CD14-positive monocyte (primary cell): Measurements from ENCODE around the gene LSP1. TPM values are rescaled to one million over a fixed set of nuclear protein-coding genes. Genes with fewer than 3 reads are reported as not detected.
A peak's percentile ranks its signal among the peaks of the same experiment; 100 is the strongest.

Experiments used
- DNase-seq, 3 donors: peaks; one replicate each; pipeline ENCODE4 v3.0.0-alpha.2; 2011 to 2022
- H2AFZ ChIP-seq: 2 replicates; pipeline ENCODE4 v1.6.0; 2012; ENCODE audit warnings: mild to moderate bottlenecking, low read depth, low read length, inconsistent platforms; ENCODE audit not compliant: insufficient read depth, poor library complexity, severe bottlenecking
- H3K27ac ChIP-seq, 2 donors: 1 replicate in 1 of 2; 2 replicates in 1 of 2; pipeline ENCODE4 v1.5.1; 2012 to 2013; ENCODE audit warnings: low read length in 2 of 2, control low read depth in 1 of 2, inconsistent platforms in 1 of 2, low read depth in 1 of 2, mild to moderate bottlenecking in 1 of 2
- H3K27me3 ChIP-seq, 2 donors: one replicate each; pipeline versions ENCODE4 v1.6.0 to v1.6.1; 2011 to 2013; ENCODE audit warnings: low read length in 2 of 2; ENCODE audit not compliant: control insufficient read depth in 2 of 2, insufficient read depth in 2 of 2
- H3K36me3 ChIP-seq, 2 donors: replicated peaks in 1 of 2; 1 replicate in 1 of 2; 2 replicates in 1 of 2; pipeline versions ENCODE4 v1.5.1 to v1.6.1; 2012 to 2013; ENCODE audit warnings: low read length in 2 of 2, control low read depth in 1 of 2, inconsistent platforms in 1 of 2, mild to moderate bottlenecking in 1 of 2; ENCODE audit not compliant: insufficient read depth in 2 of 2, control insufficient read depth in 1 of 2
- H3K4me1 ChIP-seq, 2 donors: 1 replicate in 1 of 2; 2 replicates in 1 of 2; pipeline versions ENCODE4 v1.5.1 to v1.6.1; 2012 to 2013; ENCODE audit warnings: low read length in 2 of 2, control low read depth in 1 of 2, inconsistent platforms in 1 of 2, mild to moderate bottlenecking in 1 of 2, moderate library complexity in 1 of 2; ENCODE audit not compliant: insufficient read depth in 2 of 2, control insufficient read depth in 1 of 2
- H3K4me2 ChIP-seq: replicated peaks from 2 replicates; pipeline ENCODE3; 2012; ENCODE audit warnings: low read length, moderate library complexity, mild to moderate bottlenecking; ENCODE audit not compliant: poor library complexity, severe bottlenecking; ENCODE audit errors: extremely low read depth
- H3K4me3 ChIP-seq, 3 experiments: fragments of 200-600 bp in 1 of 3; sonication (generic) in 1 of 3; replicated peaks in 1 of 3; 1 replicate in 2 of 3; 2 replicates in 1 of 3; pipeline ENCODE4 v1.5.1; 2011 to 2013; ENCODE audit warnings: low read length in 3 of 3, mild to moderate bottlenecking in 3 of 3, control low read depth in 2 of 3, low read depth in 2 of 3, inconsistent platforms in 1 of 3, moderate library complexity in 1 of 3
- H3K79me2 ChIP-seq: 2 replicates; pipeline ENCODE4 v1.6.0; 2012; ENCODE audit warnings: mild to moderate bottlenecking, control low read depth, inconsistent platforms, low read length, moderate library complexity; ENCODE audit not compliant: insufficient read depth
- H3K9ac ChIP-seq: 2 replicates; pipeline ENCODE4 v1.6.0; 2017; ENCODE audit warnings: low read length, mild to moderate bottlenecking; ENCODE audit not compliant: insufficient read depth, poor library complexity, severe bottlenecking
- H3K9me3 ChIP-seq, 2 donors: replicated peaks in 1 of 2; 1 replicate in 1 of 2; 2 replicates in 1 of 2; pipeline versions ENCODE4 v1.5.1 to v1.6.1; 2012 to 2013; ENCODE audit warnings: low read length in 2 of 2, control low read depth in 1 of 2; ENCODE audit not compliant: control insufficient read depth in 1 of 2, insufficient read depth in 1 of 2
- H4K20me1 ChIP-seq: 2 replicates; pipeline ENCODE4 v1.6.0; 2012; ENCODE audit warnings: mild to moderate bottlenecking, low read length, control low read depth, moderate library complexity; ENCODE audit not compliant: insufficient read depth
- H3K27ac Mint-ChIP-seq, 7 donors: one replicate each; pipeline ENCODE4 v1.8.0; 2020; ENCODE audit warnings: mild to moderate bottlenecking in 7 of 7, mixed read lengths in 7 of 7, moderate library complexity in 6 of 7, inconsistent platforms in 2 of 7
- H3K27me3 Mint-ChIP-seq, 3 donors: one replicate each; pipeline ENCODE4 v1.8.0; 2021 to 2022; ENCODE audit warnings: low read depth in 3 of 3, mild to moderate bottlenecking in 3 of 3, mixed read lengths in 3 of 3, moderate library complexity in 3 of 3, inconsistent platforms in 1 of 3
- H3K36me3 Mint-ChIP-seq, 2 donors: one replicate each; pipeline ENCODE4 v1.8.0; 2020; ENCODE audit warnings: mixed read lengths in 2 of 2, inconsistent platforms in 1 of 2, mild to moderate bottlenecking in 1 of 2
- H3K4me1 Mint-ChIP-seq: one replicate; pipeline ENCODE4 v1.8.0; 2020; ENCODE audit warnings: mild to moderate bottlenecking, mixed read lengths
- H3K4me3 Mint-ChIP-seq, 2 donors: one replicate each; pipeline ENCODE4 v1.8.0; 2020; ENCODE audit warnings: mild to moderate bottlenecking in 2 of 2, mixed read lengths in 2 of 2, moderate library complexity in 1 of 2
- H3K9me3 Mint-ChIP-seq, 7 donors: one replicate each; pipeline ENCODE4 v1.8.0; 2020 to 2022; ENCODE audit warnings: mixed read lengths in 7 of 7, mild to moderate bottlenecking in 6 of 7, moderate library complexity in 6 of 7, inconsistent platforms in 2 of 7
- CTCF ChIP-seq: fragments of 200-600 bp; IDR thresholded peaks from one replicate; pipeline ENCODE4 v1.8.0; 2022; ENCODE audit warnings: antibody characterized with exemption, mild to moderate bottlenecking
- WGBS: methylation state at CpG from one replicate; pipeline ENCODE4 v1.1.5; 2013; ENCODE audit warnings: missing lambda C conversion rate; ENCODE audit not compliant: insufficient coverage; 5-methylcytosine and 5-hydroxymethylcytosine counted together
- intact Hi-C, 2 donors: fragments of 100-400 bp; cut with micrococcal nuclease; formaldehyde crosslinking; loops; one replicate each; pipeline versions ENCODE4 v1.15.0 to v1.15.1; 2023
- polyA plus RNA-seq, 3 donors: library from polyadenylated mRNA; depleted of rRNA in 1 of 3; unstranded in 2 of 3; stranded (reverse) in 1 of 3; fragments of 300-500 nt in 2 of 3; fragments of >200 nt in 1 of 3; fragmentation: Illumina TruSeq in 2 of 3; gene quantifications; 1 replicate in 2 of 3; 2 replicates in 1 of 3; pipeline ENCODE4 v1.2.3, GENCODE V29; 2012 to 2021

Gene LSP1
- polyA plus RNA-seq, 3 donors: 387 to 646 (median 542) TPM

GRCh38 chr11:1805525-1805924, 47.4 kb upstream of the LSP1 start:
- peaks cover 74 to 84% (median 81%) of the 10 kb centered on the region in 3 donors for H3K27me3 Mint-ChIP-seq
- H3K27me3 ChIP-seq: peaks cover 40 to 83% of the 10 kb centered on the region in 2 donors
- peaks cover 5 to 20% of the 10 kb centered on the region in 2 donors for H3K36me3 Mint-ChIP-seq
- H3K4me1 Mint-ChIP-seq: peaks cover 4% of the 10 kb centered on the region
- peaks cover 0 to 26% (median 21%) of the 10 kb centered on the region in 7 donors for H3K9me3 Mint-ChIP-seq
- intact Hi-C loops: no loop called here
- no peak overlapping the region for H3K4me2 ChIP-seq
- no peak overlapping the region for H3K9ac ChIP-seq
- H3K27ac ChIP-seq: no peak overlapping the region
- no peaks in the 10 kb centered on the region for H4K20me1 ChIP-seq
- no peak overlapping the region for H3K27ac Mint-ChIP-seq
- no peaks in the 10 kb centered on the region for H3K36me3 ChIP-seq
- no peak overlapping the region for H3K4me3 ChIP-seq
- no peak for DNase-seq
- H3K4me3 Mint-ChIP-seq: peak overlapping the region in 1 of 2 donors; percentile 35
- peaks cover 2 to 4% of the 10 kb centered on the region in 2 donors for H3K4me1 ChIP-seq
- WGBS: 98% methylated on average over 11 of the region's 15 CpGs
- peaks cover 6 to 15% of the 10 kb centered on the region in 2 donors for H3K9me3 ChIP-seq
- no peak for TF ChIP-seq CTCF
- no peaks in the 10 kb centered on the region for H3K79me2 ChIP-seq
- H2AFZ ChIP-seq: no peak overlapping the region

GRCh38 chr11:1807264-1807995, 45.5 kb upstream of the LSP1 start:
- Mint-ChIP-seq H3K27me3 (peaks cover 80 to 87% (median 86%) of the 10 kb centered on the region in 3 donors), H3K4me1 (peaks cover 16% of the 10 kb centered on the region), H3K9me3 (peaks cover 3 to 33% (median 29%) of the 10 kb centered on the region in 7 donors), H3K36me3 (peaks cover 5 to 22% of the 10 kb centered on the region in 2 donors), H3K4me3 (peak overlapping the region in 1 of 2 donors; percentile 81), H3K27ac (no peak overlapping the region)
- 90% methylated on average over 4 of the region's 14 CpGs for WGBS
- no peak overlapping the region for H3K9ac ChIP-seq
- H3K27ac ChIP-seq: no peak overlapping the region
- intact Hi-C loops: no loop called here
- peaks cover 12 to 22% of the 10 kb centered on the region in 2 donors for H3K9me3 ChIP-seq
- peaks cover 14 to 15% of the 10 kb centered on the region in 2 donors for H3K4me1 ChIP-seq
- H3K36me3 ChIP-seq: no peaks in the 10 kb centered on the region
- DNase-seq: no peak
- no peaks in the 10 kb centered on the region for H3K79me2 ChIP-seq
- H4K20me1 ChIP-seq: no peaks in the 10 kb centered on the region
- TF ChIP-seq CTCF: no peak
- no peak overlapping the region for H3K4me2 ChIP-seq
- H2AFZ ChIP-seq: no peak overlapping the region
- H3K4me3 ChIP-seq: no peak overlapping the region
- peaks cover 44 to 85% of the 10 kb centered on the region in 2 donors for H3K27me3 ChIP-seq
